GM18508 (cell line): Measurements from ENCODE around the gene DGKG.

Experiments
- ATAC-seq: cut with Tn5 transposase; IDR thresholded peaks from one replicate; pipeline ENCODE4 v1.9.1; 2021; ENCODE audit warnings: moderate number of reproducible peaks; ENCODE audit not compliant: insufficient read depth, unreplicated experiment

Gene DGKG

GRCh38 chr3:186119499-186119898 is 242.5 kb downstream of the DGKG start:
- no peak for ATAC-seq

- no peak for ATAC-seq
Observed at GRCh38 chr3:186118692-186119091, 243.3 kb downstream of the DGKG start.

- no peak for ATAC-seq
Observed at GRCh38 chr3:186117521-186118134, 244.4 kb downstream of the DGKG start.

- no peak for ATAC-seq
Observed at GRCh38 chr3:186115239-186115996, 246.6 kb downstream of the DGKG start.

- ATAC-seq, result no peak
Observed at GRCh38 chr3:186110975-186111974, 250.8 kb downstream of the DGKG start.

- ATAC-seq, result no peak
Observed at GRCh38 chr3:186109897-186110803, 251.9 kb downstream of the DGKG start.

GRCh38 chr3:186108941-186109865 is 252.8 kb downstream of the DGKG start, which contains the start of gene ETV5:
ETV5 (minus strand) TSS chr3:186109089; CDS start chr3:186105868, 3,221 bp downstream.
- ATAC-seq, result peak; percentile 93

- no peak for ATAC-seq
Observed at GRCh38 chr3:186108106-186108940, 253.7 kb downstream of the DGKG start.

GRCh38 chr3:186107215-186108105 is 254.6 kb downstream of the DGKG start:
- no peak for ATAC-seq

GRCh38 chr3:186105543-186105942 is 256.5 kb downstream of the DGKG start:
- ATAC-seq, result no peak

GRCh38 chr3:186102687-186103086 is 259.3 kb downstream of the DGKG start:
- no peak for ATAC-seq

GRCh38 chr3:186100398-186100797 is 261.6 kb downstream of the DGKG start:
- ATAC-seq, result no peak

- no peak for ATAC-seq
Observed at GRCh38 chr3:186099178-186099577, 262.9 kb downstream of the DGKG start.

- no peak for ATAC-seq
Observed at GRCh38 chr3:186098740-186099139, 263.3 kb downstream of the DGKG start.

- ATAC-seq, result no peak
Observed at GRCh38 chr3:186097663-186098451, 264.2 kb downstream of the DGKG start.

GRCh38 chr3:186097317-186097662 is 264.7 kb downstream of the DGKG start:
- ATAC-seq, result no peak
